22Rv1 (cell line): ENCODE data around the gene PLXNA4.
"Not testable (repeated sequence)": the region's sequence is repeated elsewhere in the genome, so short reads cannot be mapped to it uniquely, and the experiment has no call there.

Source experiments
- CTCF ChIP-seq: fragments of 450-650 bp; IDR thresholded peaks from 2 replicates; pipeline ENCODE4 v1.5.1; 2017; ENCODE audit warnings: mild to moderate bottlenecking
- ZFX ChIP-seq: fragments of 450-650 bp; IDR thresholded peaks from 2 replicates; pipeline ENCODE4 v1.6.1; 2017; ENCODE audit warnings: antibody characterized with exemption, borderline replicate concordance

GRCh38 chr7:132165695-132166094, 410.6 kb downstream of the PLXNA4 start:
- TF ChIP-seq CTCF, ZFX: not testable (repeated sequence)
